NCI-H2107 (cell line): Measurements from ENCODE around the gene BRAT1.

ENCODE experiments used
- DNase-seq: peaks from one replicate; lab custom pipeline; 2025; lab: John Stamatoyannopoulos, UW

The BRAT1 gene

GRCh38 chr7:2559283-2559950 is 4.1 kb upstream of the BRAT1 start:
- no peak for DNase-seq

GRCh38 chr7:2558629-2559282 is 3.4 kb upstream of the BRAT1 start, which contains the start of gene IQCE:
Gene IQCE, plus strand, starts transcription at chr7:2558979. Its CDS starts 203 bp downstream, at chr7:2559182.
- peak; percentile 81 for DNase-seq

- DNase-seq, result no peak
These were observed 638 bp downstream of the BRAT1 start for GRCh38 chr7:2554661-2555111.

- DNase-seq, result no peak
These were observed 1.3 kb downstream of the BRAT1 start for GRCh38 chr7:2553831-2554581.

GRCh38 chr7:2553108-2553507 is 2.2 kb downstream of the BRAT1 start:
- DNase-seq, result no peak

GRCh38 chr7:2551418-2551817 is 3.9 kb downstream of the BRAT1 start:
- no peak for DNase-seq

- DNase-seq, result no peak
These were observed 8.3 kb downstream of the BRAT1 start for GRCh38 chr7:2546776-2547586.

- DNase-seq, result no peak
These were observed 9.4 kb downstream of the BRAT1 start for GRCh38 chr7:2545746-2546425.

- no peak for DNase-seq
These were observed 10.7 kb downstream of the BRAT1 start for GRCh38 chr7:2544541-2545188.

GRCh38 chr7:2542916-2543871 is 12.1 kb downstream of the BRAT1 start:
- no peak for DNase-seq

- no peak for DNase-seq
These were observed 13.1 kb downstream of the BRAT1 start for GRCh38 chr7:2542011-2542915.

- no peak for DNase-seq
These were observed 13.9 kb downstream of the BRAT1 start for GRCh38 chr7:2541291-2542010.

GRCh38 chr7:2540641-2541051 is 14.7 kb downstream of the BRAT1 start:
- no peak for DNase-seq

- no peak for DNase-seq
These were observed 15.2 kb downstream of the BRAT1 start for GRCh38 chr7:2540133-2540532.

GRCh38 chr7:2539031-2539911 is 16.1 kb downstream of the BRAT1 start:
- no peak for DNase-seq

GRCh38 chr7:2537981-2538851 is 17.1 kb downstream of the BRAT1 start:
- DNase-seq, result no peak
